Neural cell (in vitro differentiated cells): ENCODE data around the gene PHLPP1. TPM values are rescaled to one million over a fixed set of nuclear protein-coding genes. Genes with fewer than 3 reads are reported as not detected.

Experiments
- H2AFZ ChIP-seq: fragments of 200-600, 300-800 bp; sonication (generic), shearing (Covaris generic); 2 replicates; pipeline ENCODE4 v1.6.0; 2014; ENCODE audit warnings: low read depth, mild to moderate bottlenecking, antibody characterized with exemption, low read length, moderate library complexity
- H3F3A ChIP-seq: fragments of 200-600 bp; shearing (Covaris generic); 2 replicates; pipeline ENCODE4 v1.6.1; 2016; ENCODE audit warnings: mild to moderate bottlenecking, moderate library complexity, mixed read lengths, antibody characterized with exemption, low read length; ENCODE audit not compliant: insufficient read depth, poor library complexity, severe bottlenecking
- H3K27ac ChIP-seq: fragments of 200-600, 300-800 bp; sonication (generic), shearing (Covaris generic); 2 replicates; pipeline ENCODE4 v1.5.1; 2014; ENCODE audit warnings: mild to moderate bottlenecking, low read length, moderate library complexity
- H3K27me3 ChIP-seq: fragments of 300-800, 200-600 bp; sonication (generic), shearing (Covaris generic); 2 replicates; pipeline ENCODE4 v1.6.0; 2014; ENCODE audit warnings: mild to moderate bottlenecking, low read depth, low read length, moderate library complexity; ENCODE audit not compliant: insufficient read depth
- H3K36me3 ChIP-seq: fragments of 300-800, 200-600 bp; sonication (generic), shearing (Covaris generic); 2 replicates; pipeline ENCODE4 v1.5.1; 2014; ENCODE audit warnings: mild to moderate bottlenecking, antibody characterized with exemption, low read length, moderate library complexity; ENCODE audit not compliant: insufficient read depth
- H3K4me2 ChIP-seq: fragments of 300-800, 200-600 bp; sonication (generic), shearing (Covaris generic); 2 replicates; pipeline ENCODE4 v1.6.0; 2014; ENCODE audit warnings: mild to moderate bottlenecking, low read length
- H3K4me3 ChIP-seq: fragments of 300-800, 200-600 bp; sonication (generic), shearing (Covaris generic); 2 replicates; pipeline ENCODE4 v1.5.1; 2014; ENCODE audit warnings: mild to moderate bottlenecking, low read length, moderate library complexity
- H3K79me2 ChIP-seq: fragments of 200-600 bp; shearing (Covaris generic); replicated peaks from 2 replicates; pipeline ENCODE4 v1.6.0; 2014; ENCODE audit warnings: mild to moderate bottlenecking, low read length, moderate library complexity; ENCODE audit not compliant: insufficient read depth
- H3K9ac ChIP-seq: fragments of 300-800, 200-600 bp; sonication (generic), shearing (Covaris generic); 2 replicates; pipeline ENCODE4 v1.6.1; 2016; ENCODE audit warnings: mild to moderate bottlenecking, low read length, mixed read lengths
- H3K9me2 ChIP-seq: fragments of 200-600 bp; shearing (Covaris generic); 2 replicates; pipeline ENCODE4 v1.6.1; 2016; ENCODE audit warnings: mild to moderate bottlenecking, low read length, mixed read lengths; ENCODE audit not compliant: insufficient read depth
- H3K9me3 ChIP-seq: fragments of 200-600, 300-800 bp; sonication (generic), shearing (Covaris generic); 2 replicates; pipeline ENCODE4 v1.6.1; 2016; ENCODE audit warnings: mild to moderate bottlenecking, mixed run types, low read length, moderate library complexity, mixed read lengths
- H4K20me1 ChIP-seq: fragments of 200-600 bp; shearing (Covaris generic); 2 replicates; pipeline ENCODE4 v1.6.1; 2016; ENCODE audit warnings: mild to moderate bottlenecking, mixed run types; ENCODE audit not compliant: insufficient read depth
- EP300 ChIP-seq: fragments of 450-650 bp; conservative IDR thresholded peaks from 2 replicates; pipeline ENCODE4 v1.6.1; 2014; ENCODE audit warnings: antibody characterized with exemption, mild to moderate bottlenecking, moderate library complexity; ENCODE audit not compliant: poor library complexity, severe bottlenecking
- EZH2 ChIP-seq: fragments of 200-600, 300-800 bp; shearing (Covaris generic), sonication (generic); IDR thresholded peaks from 2 replicates; pipeline ENCODE4 v1.6.1; 2014; ENCODE audit warnings: antibody characterized with exemption, low read length, borderline replicate concordance, mild to moderate bottlenecking; ENCODE audit not compliant: insufficient read depth, poor library complexity, severe bottlenecking
- MXI1 ChIP-seq: fragments of 450-650 bp; conservative IDR thresholded peaks from 2 replicates; pipeline ENCODE4 v1.6.1; 2014; ENCODE audit warnings: antibody characterized with exemption, mild to moderate bottlenecking; ENCODE audit not compliant: poor library complexity, severe bottlenecking
- POLR2AphosphoS5 ChIP-seq: IDR thresholded peaks from 2 replicates; pipeline ENCODE4 v1.6.1; 2012
- RAD21 ChIP-seq: fragments of 450-650 bp; conservative IDR thresholded peaks from 2 replicates; pipeline ENCODE4 v1.6.1; 2014; ENCODE audit warnings: antibody characterized with exemption, mild to moderate bottlenecking, moderate library complexity
- SMC3 ChIP-seq: fragments of 450-650 bp; conservative IDR thresholded peaks from 2 replicates; pipeline ENCODE4 v1.6.1; 2014; ENCODE audit warnings: antibody characterized with exemption, mild to moderate bottlenecking, moderate library complexity; ENCODE audit not compliant: poor library complexity
- TAF1 ChIP-seq: IDR thresholded peaks from 2 replicates; pipeline ENCODE4 v1.6.1; 2012; ENCODE audit warnings: low read depth
- polyA plus RNA-seq: library from polyadenylated mRNA; depleted of rRNA; stranded (reverse); fragments of >200 nt; gene quantifications from 2 replicates; pipeline ENCODE4 v1.2.3, GENCODE V29; 2014
- TF ChIP-seq, protein P1 (sequence below): IDR thresholded peaks from 2 replicates; pipeline ENCODE4 v1.6.1; 2012; ENCODE audit warnings: borderline replicate concordance
- TF ChIP-seq, protein P2 (sequence below): fragments of 450-650 bp; IDR thresholded peaks from 2 replicates; pipeline ENCODE4 v1.5.1; 2014; ENCODE audit warnings: antibody characterized with exemption, mild to moderate bottlenecking, moderate library complexity; ENCODE audit not compliant: poor library complexity, severe bottlenecking

The PHLPP1 gene
- polyA plus RNA-seq, 1 donor from 2014 or later: 4.5 TPM

- no peak for TF ChIP-seq POLR2AphosphoS5
- no peak for TF ChIP-seq EZH2
These were observed 87.2 kb downstream of the PHLPP1 start (continued) for GRCh38 chr18:62802523-62802922.

DNA sequence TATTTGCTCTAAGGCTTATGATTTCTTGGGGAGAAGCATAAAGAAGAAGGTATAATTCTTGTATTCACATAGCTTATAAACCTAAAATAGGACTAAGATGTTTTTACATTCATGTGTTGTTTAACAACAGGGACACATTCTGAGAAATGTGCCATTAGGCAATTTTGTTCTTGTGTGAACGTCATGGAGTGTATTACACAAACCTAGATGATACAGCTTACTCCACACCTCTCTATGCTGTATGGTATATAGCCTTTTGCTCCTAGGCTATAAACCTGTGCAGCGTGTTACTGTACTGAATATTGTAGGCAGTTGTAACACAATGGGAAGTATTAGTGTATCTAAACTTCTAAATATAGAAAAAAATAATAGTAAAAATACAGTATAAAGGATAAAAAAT, 92.1 kb downstream of the PHLPP1 start:
- H3K27ac ChIP-seq: no peak overlapping the region
- H3K4me2 ChIP-seq: no peak overlapping the region
- H3K27me3 ChIP-seq: no peaks in the 10 kb centered on the region
- no peaks in the 10 kb centered on the region for H3K36me3 ChIP-seq
- no peaks in the 10 kb centered on the region for H3F3A ChIP-seq
- H4K20me1 ChIP-seq: no peaks in the 10 kb centered on the region
- H3K9me3 ChIP-seq: no peaks in the 10 kb centered on the region
- no peaks in the 10 kb centered on the region for H3K9me2 ChIP-seq
- no peak overlapping the region for H3K9ac ChIP-seq
- H2AFZ ChIP-seq: no peak overlapping the region
- H3K79me2 ChIP-seq: peaks cover 30% of the 10 kb centered on the region
- TF ChIP-seq EZH2 (no peak), EP300 (no peak), RAD21 (no peak), POLR2AphosphoS5 (no peak), MXI1 (no peak), TAF1 (no peak), SMC3 (no peak)
- TF ChIP-seq, protein P1, sequence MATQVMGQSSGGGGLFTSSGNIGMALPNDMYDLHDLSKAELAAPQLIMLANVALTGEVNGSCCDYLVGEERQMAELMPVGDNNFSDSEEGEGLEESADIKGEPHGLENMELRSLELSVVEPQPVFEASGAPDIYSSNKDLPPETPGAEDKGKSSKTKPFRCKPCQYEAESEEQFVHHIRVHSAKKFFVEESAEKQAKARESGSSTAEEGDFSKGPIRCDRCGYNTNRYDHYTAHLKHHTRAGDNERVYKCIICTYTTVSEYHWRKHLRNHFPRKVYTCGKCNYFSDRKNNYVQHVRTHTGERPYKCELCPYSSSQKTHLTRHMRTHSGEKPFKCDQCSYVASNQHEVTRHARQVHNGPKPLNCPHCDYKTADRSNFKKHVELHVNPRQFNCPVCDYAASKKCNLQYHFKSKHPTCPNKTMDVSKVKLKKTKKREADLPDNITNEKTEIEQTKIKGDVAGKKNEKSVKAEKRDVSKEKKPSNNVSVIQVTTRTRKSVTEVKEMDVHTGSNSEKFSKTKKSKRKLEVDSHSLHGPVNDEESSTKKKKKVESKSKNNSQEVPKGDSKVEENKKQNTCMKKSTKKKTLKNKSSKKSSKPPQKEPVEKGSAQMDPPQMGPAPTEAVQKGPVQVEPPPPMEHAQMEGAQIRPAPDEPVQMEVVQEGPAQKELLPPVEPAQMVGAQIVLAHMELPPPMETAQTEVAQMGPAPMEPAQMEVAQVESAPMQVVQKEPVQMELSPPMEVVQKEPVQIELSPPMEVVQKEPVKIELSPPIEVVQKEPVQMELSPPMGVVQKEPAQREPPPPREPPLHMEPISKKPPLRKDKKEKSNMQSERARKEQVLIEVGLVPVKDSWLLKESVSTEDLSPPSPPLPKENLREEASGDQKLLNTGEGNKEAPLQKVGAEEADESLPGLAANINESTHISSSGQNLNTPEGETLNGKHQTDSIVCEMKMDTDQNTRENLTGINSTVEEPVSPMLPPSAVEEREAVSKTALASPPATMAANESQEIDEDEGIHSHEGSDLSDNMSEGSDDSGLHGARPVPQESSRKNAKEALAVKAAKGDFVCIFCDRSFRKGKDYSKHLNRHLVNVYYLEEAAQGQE: no peak
- TF ChIP-seq, protein P2, sequence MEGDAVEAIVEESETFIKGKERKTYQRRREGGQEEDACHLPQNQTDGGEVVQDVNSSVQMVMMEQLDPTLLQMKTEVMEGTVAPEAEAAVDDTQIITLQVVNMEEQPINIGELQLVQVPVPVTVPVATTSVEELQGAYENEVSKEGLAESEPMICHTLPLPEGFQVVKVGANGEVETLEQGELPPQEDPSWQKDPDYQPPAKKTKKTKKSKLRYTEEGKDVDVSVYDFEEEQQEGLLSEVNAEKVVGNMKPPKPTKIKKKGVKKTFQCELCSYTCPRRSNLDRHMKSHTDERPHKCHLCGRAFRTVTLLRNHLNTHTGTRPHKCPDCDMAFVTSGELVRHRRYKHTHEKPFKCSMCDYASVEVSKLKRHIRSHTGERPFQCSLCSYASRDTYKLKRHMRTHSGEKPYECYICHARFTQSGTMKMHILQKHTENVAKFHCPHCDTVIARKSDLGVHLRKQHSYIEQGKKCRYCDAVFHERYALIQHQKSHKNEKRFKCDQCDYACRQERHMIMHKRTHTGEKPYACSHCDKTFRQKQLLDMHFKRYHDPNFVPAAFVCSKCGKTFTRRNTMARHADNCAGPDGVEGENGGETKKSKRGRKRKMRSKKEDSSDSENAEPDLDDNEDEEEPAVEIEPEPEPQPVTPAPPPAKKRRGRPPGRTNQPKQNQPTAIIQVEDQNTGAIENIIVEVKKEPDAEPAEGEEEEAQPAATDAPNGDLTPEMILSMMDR: no peak
- H3K4me3 ChIP-seq: no peak overlapping the region

GRCh38 chr18:62808123-62808522, 92.8 kb downstream of the PHLPP1 start:
- Histone ChIP-seq H3F3A (no peaks in the 10 kb centered on the region), H3K4me2 (no peak overlapping the region), H3K27me3 (no peaks in the 10 kb centered on the region), H3K27ac (no peak overlapping the region), H2AFZ (no peak overlapping the region), H3K9ac (no peak overlapping the region), H3K9me2 (no peaks in the 10 kb centered on the region), H3K79me2 (peaks cover 30% of the 10 kb centered on the region), H3K36me3 (no peaks in the 10 kb centered on the region), H3K4me3 (no peak overlapping the region), H3K9me3 (no peaks in the 10 kb centered on the region), H4K20me1 (no peaks in the 10 kb centered on the region)
- TF ChIP-seq, protein P1: no peak
- TF ChIP-seq TAF1 (no peak), SMC3 (no peak), MXI1 (no peak), POLR2AphosphoS5 (no peak), EZH2 (no peak), RAD21 (no peak), EP300 (no peak)
- TF ChIP-seq, protein P2: no peak
